Transverse colon (tissue), 3 donors: ENCODE data around the gene OSBPL2.

Source experiments
- CTCF ChIP-seq, 5 experiments: fragments of 200-600 bp in 3 of 5; fragments of 450-650 bp in 2 of 5; sonication (generic) in 3 of 5; IDR thresholded peaks; 1 replicate in 2 of 5; 2 replicates in 3 of 5; pipeline ENCODE4 v1.5.1; 2016 to 2017; ENCODE audit warnings: antibody characterized with exemption in 5 of 5, inconsistent platforms in 3 of 5, mild to moderate bottlenecking in 2 of 5, moderate library complexity in 1 of 5
- EP300 ChIP-seq: sonication (generic); formaldehyde crosslinking; IDR thresholded peaks from one replicate; pipeline ENCODE4 v1.6.1; 2017; ENCODE audit warnings: antibody characterized with exemption, low read depth
- POLR2A ChIP-seq: fragments of 450-650 bp; IDR thresholded peaks from one replicate; pipeline ENCODE4 v1.6.1; 2016; ENCODE audit warnings: antibody characterized with exemption, mild to moderate bottlenecking, moderate library complexity

- TF ChIP-seq CTCF (IDR thresholded peaks at IDR 0.05) (no peak), POLR2A (no peak), EP300 (no peak)
These were observed 42.6 kb upstream of the OSBPL2 start for GRCh38 chr20:62195736-62196135.
